Breast epithelium (tissue), 4 donors: Measurements from ENCODE around the gene SHROOM1. TPM values are rescaled to one million over a fixed set of nuclear protein-coding genes. Genes with fewer than 3 reads are reported as not detected.
A peak's percentile ranks its signal among the peaks of the same experiment; 100 is the strongest.

Experiments
- DNase-seq, 2 donors: peaks; one replicate each; pipeline ENCODE4 v3.0.0-alpha.2; 2019; ENCODE audit warnings: low spot score in 2 of 2
- H3K27ac ChIP-seq, 2 donors: fragments of 200-600 bp; sonication (generic) in 1 of 2; one replicate each; pipeline ENCODE4 v1.5.1; 2016 to 2019; ENCODE audit warnings: mild to moderate bottlenecking in 1 of 2
- H3K27me3 ChIP-seq, 2 donors: fragments of 200-600 bp; sonication (generic) in 1 of 2; one replicate each; pipeline versions ENCODE4 v1.5.1 to v1.6.0; 2017 to 2019; ENCODE audit warnings: control low read depth in 1 of 2, mild to moderate bottlenecking in 1 of 2
- H3K36me3 ChIP-seq: fragments of 200-600 bp; one replicate; pipeline ENCODE4 v1.5.1; 2019
- H3K4me1 ChIP-seq, 2 donors: fragments of 200-600 bp; sonication (generic); one replicate each; pipeline ENCODE4 v1.5.1; 2016 to 2019; ENCODE audit warnings: control low read depth in 1 of 2
- H3K4me3 ChIP-seq, 3 donors: fragments of 200-600 bp; sonication (generic); 1 replicate in 2 of 3; 2 replicates in 1 of 3; pipeline ENCODE4 v1.5.1; 2016 to 2019; ENCODE audit warnings: mild to moderate bottlenecking in 3 of 3, moderate library complexity in 2 of 3
- H3K9me3 ChIP-seq, 2 donors: fragments of 200-600 bp; sonication (generic) in 1 of 2; one replicate each; pipeline ENCODE4 v1.5.1; 2016 to 2019; ENCODE audit warnings: control low read depth in 1 of 2
- POLR2A ChIP-seq: fragments of 450-650 bp; IDR thresholded peaks from one replicate; pipeline ENCODE4 v1.6.1; 2016; ENCODE audit warnings: antibody characterized with exemption, mild to moderate bottlenecking, moderate library complexity
- POLR2AphosphoS5 ChIP-seq, 3 donors: sonication (generic); formaldehyde crosslinking; IDR thresholded peaks; one replicate each; pipeline ENCODE4 v1.6.1; 2017; ENCODE audit warnings: antibody characterized with exemption in 3 of 3
- intact Hi-C: fragments of 100-400 bp; cut with DNase I; formaldehyde crosslinking; loops from one replicate; pipeline ENCODE4 v1.15.1; 2023; ENCODE audit warnings: low total_unique reads
- total RNA-seq, 3 donors: library from RNA; depleted of rRNA; stranded (reverse); fragments of >200 nt; gene quantifications; one replicate each; pipeline ENCODE4 v1.1.0, GENCODE V29; 2016
- TF ChIP-seq, protein P1 (sequence below), 3 donors: fragments of 450-650 bp; IDR thresholded peaks; one replicate each; pipeline ENCODE4 v1.5.1; 2016 to 2017; ENCODE audit warnings: antibody characterized with exemption in 3 of 3, mild to moderate bottlenecking in 3 of 3, moderate library complexity in 3 of 3

Gene SHROOM1
- total RNA-seq, 3 donors from 2014 or later = 2.4 to 12.6 (median 9.5) TPM

- intact Hi-C loops = no loop called here
- no peaks in the 10 kb centered on the region for H3K36me3 ChIP-seq
- TF ChIP-seq POLR2AphosphoS5 (IDR thresholded peaks at IDR 0.05) (no peak), POLR2A (no peak)
- TF ChIP-seq, protein P1, sequence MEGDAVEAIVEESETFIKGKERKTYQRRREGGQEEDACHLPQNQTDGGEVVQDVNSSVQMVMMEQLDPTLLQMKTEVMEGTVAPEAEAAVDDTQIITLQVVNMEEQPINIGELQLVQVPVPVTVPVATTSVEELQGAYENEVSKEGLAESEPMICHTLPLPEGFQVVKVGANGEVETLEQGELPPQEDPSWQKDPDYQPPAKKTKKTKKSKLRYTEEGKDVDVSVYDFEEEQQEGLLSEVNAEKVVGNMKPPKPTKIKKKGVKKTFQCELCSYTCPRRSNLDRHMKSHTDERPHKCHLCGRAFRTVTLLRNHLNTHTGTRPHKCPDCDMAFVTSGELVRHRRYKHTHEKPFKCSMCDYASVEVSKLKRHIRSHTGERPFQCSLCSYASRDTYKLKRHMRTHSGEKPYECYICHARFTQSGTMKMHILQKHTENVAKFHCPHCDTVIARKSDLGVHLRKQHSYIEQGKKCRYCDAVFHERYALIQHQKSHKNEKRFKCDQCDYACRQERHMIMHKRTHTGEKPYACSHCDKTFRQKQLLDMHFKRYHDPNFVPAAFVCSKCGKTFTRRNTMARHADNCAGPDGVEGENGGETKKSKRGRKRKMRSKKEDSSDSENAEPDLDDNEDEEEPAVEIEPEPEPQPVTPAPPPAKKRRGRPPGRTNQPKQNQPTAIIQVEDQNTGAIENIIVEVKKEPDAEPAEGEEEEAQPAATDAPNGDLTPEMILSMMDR (IDR thresholded peaks at IDR 0.05) = no peak
These were observed 51.6 kb downstream of the SHROOM1 start for GRCh38 chr5:132778856-132779255.

DNA sequence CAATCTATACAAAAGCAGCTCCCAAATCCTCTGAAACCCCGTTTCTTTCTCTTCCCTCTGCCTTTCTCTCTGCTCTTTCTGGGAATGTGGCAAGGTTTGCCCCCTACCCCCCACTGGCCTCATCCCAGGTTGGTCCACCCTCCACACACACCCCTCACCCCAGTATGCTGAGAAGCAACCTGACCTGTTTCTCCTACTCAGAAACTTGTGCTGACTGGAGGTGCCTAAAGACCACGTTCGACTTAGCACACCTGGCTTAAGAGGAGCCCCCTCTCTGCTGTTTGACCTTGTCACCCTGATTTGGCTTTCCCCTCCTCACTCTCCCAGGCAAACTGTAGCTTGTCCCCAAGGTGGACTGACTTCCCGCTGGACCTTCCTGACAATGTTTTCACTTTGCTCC, 52.3 kb downstream of the SHROOM1 start:
- Histone ChIP-seq H3K36me3 (no peaks in the 10 kb centered on the region), H3K9me3 (no peaks in the 10 kb centered on the region), H3K27me3 (no peaks in the 10 kb centered on the region), H3K27ac (peak overlapping the region; percentile 79 to 94), H3K4me3 (peak overlapping the region in 2 of 3 donors; percentile 85 to 99), H3K4me1 (peaks cover 0 to 3% of the 10 kb centered on the region in 2 donors)
- TF ChIP-seq, protein P1 (IDR thresholded peaks at IDR 0.05) = no peak
- TF ChIP-seq POLR2A (no peak), POLR2AphosphoS5 (IDR thresholded peaks at IDR 0.05) (no peak)
- no peak for DNase-seq
- intact Hi-C loops = no loop called here

More at GRCh38 chr5:132778856-132779255, 51.6 kb downstream of the SHROOM1 start:
- Histone ChIP-seq H3K4me1 (peaks cover 0 to 3% of the 10 kb centered on the region in 2 donors), H3K4me3 (no peak overlapping the region), H3K27ac (no peak overlapping the region), H3K9me3 (no peaks in the 10 kb centered on the region), H3K27me3 (no peaks in the 10 kb centered on the region)
- no peak for DNase-seq

DNA sequence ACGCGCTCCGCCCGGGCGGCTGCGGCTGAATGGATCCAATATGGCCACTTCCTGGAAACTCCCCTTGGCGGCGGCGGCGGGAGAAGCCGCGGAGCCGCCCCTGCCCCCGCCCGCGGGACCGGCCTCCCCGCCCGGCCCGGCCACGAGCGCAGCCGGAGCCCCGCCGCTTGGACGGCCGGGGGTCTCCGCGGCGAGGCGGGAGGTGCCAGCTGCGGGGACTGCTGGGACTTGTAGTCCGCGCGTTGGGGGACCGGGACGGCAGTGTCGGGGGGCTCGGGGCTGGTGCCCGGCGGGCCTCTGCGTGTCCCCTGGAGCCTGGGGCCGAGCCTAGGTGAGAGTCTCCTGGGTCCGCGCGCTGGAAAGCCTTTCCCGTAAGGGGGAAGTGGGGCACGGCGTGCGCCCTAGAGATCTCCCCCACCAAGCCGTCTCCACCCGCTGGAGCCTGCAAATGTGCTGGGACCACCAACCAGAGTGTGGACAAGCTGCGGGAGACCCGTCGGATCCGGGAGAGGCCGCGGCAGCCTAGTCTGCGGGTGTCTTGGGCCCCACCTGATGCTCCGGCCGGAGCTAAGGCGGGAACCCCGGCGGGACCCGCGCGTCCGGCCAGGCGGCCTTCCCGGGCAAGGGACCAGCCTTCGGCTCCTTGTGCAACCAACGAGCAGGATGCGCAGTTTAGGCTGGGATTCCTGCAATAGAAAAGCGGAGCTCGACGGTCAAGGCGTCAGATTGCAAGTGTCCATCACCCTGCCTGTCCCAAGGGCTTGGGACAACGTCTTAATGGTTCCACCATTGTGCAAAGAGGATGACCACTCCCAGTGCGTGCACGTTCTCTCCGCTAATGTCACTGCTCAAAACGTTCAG, 53.0 kb downstream of the SHROOM1 start, which contains the start of gene SEPTIN8:
Gene SEPTIN8, minus strand, starts transcription at position 31 of the 861 bp plus-strand sequence. CDS start 102 bp downstream, outside the sequence.
- peak within 1 kb of the TSS; percentile 79 to 94 for H3K27ac ChIP-seq
- no peak for DNase-seq
- intact Hi-C loops = no loop called here
- no peaks in the 10 kb centered on the region for H3K36me3 ChIP-seq
- H3K4me1 ChIP-seq = peaks cover 0 to 3% of the 10 kb centered on the region in 2 donors
- H3K4me3 ChIP-seq = peak within 1 kb of the TSS; percentile 81 to 99 (median 85)
- TF ChIP-seq, protein P1 (IDR thresholded peaks at IDR 0.05) = no peak
- TF ChIP-seq POLR2A (no peak), POLR2AphosphoS5 (IDR thresholded peaks at IDR 0.05) (no peak)
- H3K9me3 ChIP-seq = no peaks in the 10 kb centered on the region
- no peaks in the 10 kb centered on the region for H3K27me3 ChIP-seq

GRCh38 chr5:132776938-132777208, 53.6 kb downstream of the SHROOM1 start:
- H3K27me3 ChIP-seq = no peaks in the 10 kb centered on the region
- DNase-seq = no peak
- H3K4me3 ChIP-seq = peak overlapping the region; percentile 81 to 99 (median 85)
- TF ChIP-seq POLR2A (no peak), POLR2AphosphoS5 (IDR thresholded peaks at IDR 0.05) (no peak)
- TF ChIP-seq, protein P1 (IDR thresholded peaks at IDR 0.05) = no peak
- H3K27ac ChIP-seq = peak overlapping the region; percentile 79 to 94
- intact Hi-C loops = no loop called here
- H3K36me3 ChIP-seq = no peaks in the 10 kb centered on the region
- peaks cover 0 to 3% of the 10 kb centered on the region in 2 donors for H3K4me1 ChIP-seq
- H3K9me3 ChIP-seq = no peaks in the 10 kb centered on the region
